Measurements from ENCODE around the gene FAM53C. TPM values are rescaled to one million over a fixed set of nuclear protein-coding genes. Genes with fewer than 3 reads are reported as not detected.

Gene FAM53C
- total RNA-seq, 1 experiment from 2014 or later, result 50.4 TPM

DNA sequence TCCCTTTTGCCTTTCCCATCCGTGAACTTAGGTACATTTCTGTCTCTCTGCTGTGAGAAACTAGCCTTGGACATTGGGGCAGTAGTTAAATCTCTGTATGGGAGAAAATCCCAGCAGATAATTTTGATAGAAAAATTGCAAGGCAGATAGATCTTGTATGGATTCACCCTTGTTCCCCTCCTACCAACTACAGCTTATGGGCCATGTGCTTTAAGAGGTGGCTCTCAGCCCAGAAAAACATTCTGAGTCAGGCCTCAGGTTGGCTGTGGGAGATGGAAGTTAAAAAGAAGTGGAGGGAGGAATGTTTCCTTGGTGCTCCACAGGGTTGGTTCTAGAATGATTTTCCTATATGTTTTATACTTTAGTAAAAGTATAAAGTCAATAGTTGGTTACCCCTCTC, 13.0 kb downstream of the FAM53C start:
- ChIA-PET POLR2A (interaction anchor here (0.6 to 1.0 kb wide), 2 partner anchors 17 to 19 kb away, joined by 3 read pairs; partner anchors contain the start of gene CDC25C), CTCF (interaction anchor here (1.7 to 2.3 kb wide), 2 partner anchors 13 to 19 kb away, joined by 6 to 9 read pairs; partner anchors contain the start of genes CDC25C and FAM53C)
- intact Hi-C loops (cut with micrococcal nuclease; ENCODE audit: unreplicated experiment), result no loop called here
- DNase-seq (ENCODE audit: low read depth, low spot score) (no peak), ATAC-seq (no peak)
- Histone ChIP-seq H3K27ac (ENCODE audit: low read length) (no peak overlapping the region; the same call in 1 of the 2 replicates), H3K36me3 (ENCODE audit: control insufficient read depth, insufficient read depth, low read length) (peaks cover 6% of the 10 kb centered on the region), H3K4me3 (ENCODE audit: low read depth in 2 of 2, low read length in 2 of 2) (no peak overlapping the region), H3K9me3 (ENCODE audit: control insufficient read depth, insufficient read depth, low read depth, low read length) (no peaks in the 10 kb centered on the region; the same call in 1 of the 2 replicates), H3K27me3 (ENCODE audit: control insufficient read depth, insufficient read depth, low read length) (no peaks in the 10 kb centered on the region), H3K4me1 (ENCODE audit: control insufficient read depth, insufficient read depth, low read length) (peaks cover 16% of the 10 kb centered on the region)
- no TSS peak for BruUV-seq (replicated peaks)
- in situ Hi-C loops (cut with HindIII; ENCODE audit: low pct_unique_long_range_greater_than_20kb, low sequenced_read_pairs), result no loop called here
- TF ChIP-seq SIN3A (IDR thresholded peaks at IDR 0.05; ENCODE audit: borderline replicate concordance, insufficient read depth, low read depth, low read length) (no peak), CTCF (IDR thresholded peaks at IDR 0.05) (no peak), POLR2AphosphoS5 (IDR thresholded peaks at IDR 0.05; ENCODE audit: low read depth, low read length) (no peak), TCF7L2 (IDR thresholded peaks at IDR 0.05; ENCODE audit: low read depth, low read length) (no peak)
- TF ChIP-seq, protein P1, sequence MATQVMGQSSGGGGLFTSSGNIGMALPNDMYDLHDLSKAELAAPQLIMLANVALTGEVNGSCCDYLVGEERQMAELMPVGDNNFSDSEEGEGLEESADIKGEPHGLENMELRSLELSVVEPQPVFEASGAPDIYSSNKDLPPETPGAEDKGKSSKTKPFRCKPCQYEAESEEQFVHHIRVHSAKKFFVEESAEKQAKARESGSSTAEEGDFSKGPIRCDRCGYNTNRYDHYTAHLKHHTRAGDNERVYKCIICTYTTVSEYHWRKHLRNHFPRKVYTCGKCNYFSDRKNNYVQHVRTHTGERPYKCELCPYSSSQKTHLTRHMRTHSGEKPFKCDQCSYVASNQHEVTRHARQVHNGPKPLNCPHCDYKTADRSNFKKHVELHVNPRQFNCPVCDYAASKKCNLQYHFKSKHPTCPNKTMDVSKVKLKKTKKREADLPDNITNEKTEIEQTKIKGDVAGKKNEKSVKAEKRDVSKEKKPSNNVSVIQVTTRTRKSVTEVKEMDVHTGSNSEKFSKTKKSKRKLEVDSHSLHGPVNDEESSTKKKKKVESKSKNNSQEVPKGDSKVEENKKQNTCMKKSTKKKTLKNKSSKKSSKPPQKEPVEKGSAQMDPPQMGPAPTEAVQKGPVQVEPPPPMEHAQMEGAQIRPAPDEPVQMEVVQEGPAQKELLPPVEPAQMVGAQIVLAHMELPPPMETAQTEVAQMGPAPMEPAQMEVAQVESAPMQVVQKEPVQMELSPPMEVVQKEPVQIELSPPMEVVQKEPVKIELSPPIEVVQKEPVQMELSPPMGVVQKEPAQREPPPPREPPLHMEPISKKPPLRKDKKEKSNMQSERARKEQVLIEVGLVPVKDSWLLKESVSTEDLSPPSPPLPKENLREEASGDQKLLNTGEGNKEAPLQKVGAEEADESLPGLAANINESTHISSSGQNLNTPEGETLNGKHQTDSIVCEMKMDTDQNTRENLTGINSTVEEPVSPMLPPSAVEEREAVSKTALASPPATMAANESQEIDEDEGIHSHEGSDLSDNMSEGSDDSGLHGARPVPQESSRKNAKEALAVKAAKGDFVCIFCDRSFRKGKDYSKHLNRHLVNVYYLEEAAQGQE (IDR thresholded peaks at IDR 0.05; ENCODE audit: insufficient read depth in 1 of 2, low read depth in 2 of 2, low read length in 1 of 2), result no peak

- no peaks in the 10 kb centered on the region for H3K27me3 ChIP-seq (ENCODE audit: control insufficient read depth, insufficient read depth, low read length)
- TF ChIP-seq CTCF (IDR thresholded peaks at IDR 0.05), result no peak
- TF ChIP-seq TCF7L2 (IDR thresholded peaks at IDR 0.05; ENCODE audit: low read depth, low read length), result no peak
- TF ChIP-seq POLR2AphosphoS5 (IDR thresholded peaks at IDR 0.05; ENCODE audit: low read depth, low read length), result no peak
- no peak for TF ChIP-seq SIN3A (IDR thresholded peaks at IDR 0.05; ENCODE audit: borderline replicate concordance, insufficient read depth, low read depth, low read length)
- TF ChIP-seq, protein P1 (IDR thresholded peaks at IDR 0.05; ENCODE audit: insufficient read depth in 1 of 2, low read depth in 2 of 2, low read length in 1 of 2), result no peak
- intact Hi-C loops (cut with micrococcal nuclease; ENCODE audit: unreplicated experiment), result no loop called here
- no peaks in the 10 kb centered on the region; the same call in 1 of the 2 replicates for H3K9me3 ChIP-seq (ENCODE audit: control insufficient read depth, insufficient read depth, low read depth, low read length)
- peaks cover 16% of the 10 kb centered on the region for H3K4me1 ChIP-seq (ENCODE audit: control insufficient read depth, insufficient read depth, low read length)
- ATAC-seq, result no peak
- CTCF ChIA-PET, result interaction anchor here (0.8 to 2.3 kb wide), 6 partner anchors 14 to 167 kb away, joined by 3 to 9 read pairs (median 6); partner anchors contain the start of genes CDC23, CDC25C and FAM53C
- BruUV-seq (replicated peaks), result no TSS peak
- no peak overlapping the region for H3K4me3 ChIP-seq (ENCODE audit: low read depth in 2 of 2, low read length in 2 of 2)
- POLR2A ChIA-PET, result interaction anchor here (1.0 kb wide), 1 partner anchor 20 kb away, joined by 3 read pairs; the partner anchor contains the start of gene CDC25C
- in situ Hi-C loops (cut with HindIII; ENCODE audit: low pct_unique_long_range_greater_than_20kb, low sequenced_read_pairs), result no loop called here
- peaks cover 5% of the 10 kb centered on the region; the same call in 1 of the 2 replicates for H3K36me3 ChIP-seq (ENCODE audit: control insufficient read depth, insufficient read depth, low read length)
- DNase-seq (ENCODE audit: low read depth, low spot score), result no peak
- H3K27ac ChIP-seq (ENCODE audit: low read length), result no peak overlapping the region
These were observed 13.5 kb downstream of the FAM53C start for GRCh38 chr5:138351517-138351916.

All from Panc1 (cell line).